ENCODE results near the gene LIN9.
A peak's percentile ranks its signal among the peaks of the same experiment; 100 is the strongest.

LIN9 gene

GRCh38 chr1:226318471-226318870 is 9.5 kb upstream of the LIN9 start:
- DNase-seq, result no peak

GRCh38 chr1:226314055-226314454 is 5.1 kb upstream of the LIN9 start:
- no peak for DNase-seq

GRCh38 chr1:226312065-226312464 is 3.1 kb upstream of the LIN9 start:
- DNase-seq, result no peak

- no peak for DNase-seq
Observed at GRCh38 chr1:226311376-226311775, 2.4 kb upstream of the LIN9 start.

- no peak for DNase-seq
Observed at GRCh38 chr1:226310637-226311195, 1.8 kb upstream of the LIN9 start.

GRCh38 chr1:226310245-226310540 is 1.2 kb upstream of the LIN9 start:
- no peak for DNase-seq

- DNase-seq, result no peak
Observed at GRCh38 chr1:226309398-226310244, 657 bp upstream of the LIN9 start.

- peak; percentile 17 for DNase-seq
Observed at GRCh38 chr1:226308166-226308722, 720 bp downstream of the LIN9 start.

- no peak for DNase-seq
Observed at GRCh38 chr1:226306425-226306824, 2.5 kb downstream of the LIN9 start.

- DNase-seq, result no peak
Observed at GRCh38 chr1:226305184-226305583, 3.8 kb downstream of the LIN9 start.

GRCh38 chr1:226304291-226304955 is 4.5 kb downstream of the LIN9 start:
- no peak for DNase-seq

GRCh38 chr1:226302731-226303130 is 6.2 kb downstream of the LIN9 start:
- no peak for DNase-seq

- no peak for DNase-seq
Observed at GRCh38 chr1:226296911-226297310, 12.1 kb downstream of the LIN9 start.

GRCh38 chr1:226293553-226293920 is 15.4 kb downstream of the LIN9 start:
- DNase-seq, result no peak

GRCh38 chr1:226292874-226293552 is 16.0 kb downstream of the LIN9 start:
- no peak for DNase-seq

GRCh38 chr1:226287587-226287986 is 21.4 kb downstream of the LIN9 start:
- DNase-seq, result no peak

- DNase-seq, result no peak
Observed at GRCh38 chr1:226281058-226281457, 27.9 kb downstream of the LIN9 start.

- no peak for DNase-seq
Observed at GRCh38 chr1:226279498-226279897, 29.5 kb downstream of the LIN9 start.

- no peak for DNase-seq
Observed at GRCh38 chr1:226277897-226278296, 31.1 kb downstream of the LIN9 start.

- no peak for DNase-seq
Observed at GRCh38 chr1:226276987-226277386, 32.0 kb downstream of the LIN9 start.

- DNase-seq, result no peak
Observed at GRCh38 chr1:226276077-226276682, 32.8 kb downstream of the LIN9 start.

GRCh38 chr1:226274138-226274537 is 34.8 kb downstream of the LIN9 start:
- DNase-seq, result no peak

Measured in stimulated activated CD4-positive, alpha-beta T cell treated with anti-CD3 and anti-CD28 coated beads, Interleukin-1b, Interleukin-23, amount 100 ng/mL, for 48 hours (primary cell).